Skin of body (tissue), 2 donors: ENCODE data around the gene SBF2. TPM values are rescaled to one million over a fixed set of nuclear protein-coding genes. Genes with fewer than 3 reads are reported as not detected.
"Not testable (repeated sequence)": the region's sequence is repeated elsewhere in the genome, so short reads cannot be mapped to it uniquely, and the experiment has no call there.

Experiments
- DNase-seq: peaks from one replicate; lab custom pipeline; 2025; lab: John Stamatoyannopoulos, UW
- total RNA-seq: library from RNA; depleted of rRNA; stranded (reverse); fragments of >200 nt; gene quantifications from one replicate; pipeline ENCODE4 v1.2.3, GENCODE V29; 2014

Gene SBF2
- total RNA-seq, 1 donor from 2014 or later: 62.5 TPM

GRCh38 chr11:9969068-9969467 lies 325.0 kb downstream of the SBF2 start:
- no peak for DNase-seq

GRCh38 chr11:9962722-9963121 lies 331.3 kb downstream of the SBF2 start:
- no peak for DNase-seq

GRCh38 chr11:9957072-9957471 lies 336.9 kb downstream of the SBF2 start:
- no peak for DNase-seq

- DNase-seq: no peak
Observed at GRCh38 chr11:9956483-9956882, 337.5 kb downstream of the SBF2 start.

GRCh38 chr11:9955391-9955790 lies 338.6 kb downstream of the SBF2 start:
- no peak for DNase-seq

- peak; percentile 5 for DNase-seq
Observed at GRCh38 chr11:9953994-9954626, 339.9 kb downstream of the SBF2 start.

GRCh38 chr11:9952511-9953196 lies 341.4 kb downstream of the SBF2 start:
- DNase-seq: no peak

- peak; percentile 23 for DNase-seq
Observed at GRCh38 chr11:9951807-9952206, 342.2 kb downstream of the SBF2 start.

- DNase-seq: no peak
Observed at GRCh38 chr11:9950462-9950861, 343.6 kb downstream of the SBF2 start.

- DNase-seq: no peak
Observed at GRCh38 chr11:9947231-9947864, 346.7 kb downstream of the SBF2 start.

GRCh38 chr11:9945680-9946079 lies 348.3 kb downstream of the SBF2 start:
- not testable (repeated sequence) for DNase-seq

- DNase-seq: peak; percentile 95
Observed at GRCh38 chr11:9943386-9944110, 350.5 kb downstream of the SBF2 start.

GRCh38 chr11:9941991-9942390 lies 352.0 kb downstream of the SBF2 start:
- no peak for DNase-seq

GRCh38 chr11:9939150-9939549 lies 354.9 kb downstream of the SBF2 start:
- not testable (repeated sequence) for DNase-seq

GRCh38 chr11:9936754-9937153 lies 357.3 kb downstream of the SBF2 start:
- no peak for DNase-seq

GRCh38 chr11:9932843-9933242 lies 361.2 kb downstream of the SBF2 start:
- DNase-seq: not testable (repeated sequence)

- DNase-seq: not testable (repeated sequence)
Observed at GRCh38 chr11:9930562-9931331, 363.3 kb downstream of the SBF2 start.

- DNase-seq: no peak
Observed at GRCh38 chr11:9927670-9928069, 366.3 kb downstream of the SBF2 start.

GRCh38 chr11:9923280-9923679 lies 370.7 kb downstream of the SBF2 start:
- DNase-seq: no peak

- DNase-seq: no peak
Observed at GRCh38 chr11:9922806-9923205, 371.2 kb downstream of the SBF2 start.

GRCh38 chr11:9916480-9916879 lies 377.5 kb downstream of the SBF2 start:
- no peak for DNase-seq
